Mesothelial cell of epicardium (in vitro differentiated cells): ENCODE results near the gene PNPLA5. TPM values are rescaled to one million over a fixed set of nuclear protein-coding genes. Genes with fewer than 3 reads are reported as not detected.
"Not testable (repeated sequence)": the region's sequence is repeated elsewhere in the genome, so short reads cannot be mapped to it uniquely, and the experiment has no call there.

Source experiments
- DNase-seq, 2 experiments: peaks; one replicate each; pipeline ENCODE4 v3.0.0; 2021; ENCODE audit warnings: low spot score in 2 of 2; ENCODE audit not compliant: unreplicated experiment in 2 of 2
- H3K27ac Mint-ChIP-seq: 2 replicates; pipeline ENCODE4 v1.8.0; 2021; ENCODE audit warnings: mixed read lengths
- H3K27me3 Mint-ChIP-seq: 2 replicates; pipeline ENCODE4 v1.8.0; 2021; ENCODE audit warnings: low read depth, mixed read lengths
- H3K36me3 Mint-ChIP-seq: 2 replicates; pipeline ENCODE4 v1.8.0; 2021; ENCODE audit warnings: mixed read lengths
- H3K4me1 Mint-ChIP-seq: 2 replicates; pipeline ENCODE4 v1.8.0; 2021; ENCODE audit warnings: mixed read lengths
- H3K4me3 Mint-ChIP-seq: 2 replicates; pipeline ENCODE4 v1.8.0; 2021; ENCODE audit warnings: mild to moderate bottlenecking, moderate library complexity, mixed read lengths
- H3K9me3 Mint-ChIP-seq: 2 replicates; pipeline ENCODE4 v1.8.0; 2021; ENCODE audit warnings: mixed read lengths
- total RNA-seq: library from RNA; stranded (reverse); gene quantifications from 3 replicates; pipeline ENCODE4 v1.2.1, GENCODE V29; 2021
- TF ChIP-seq, protein P1 (sequence below): fragments of 200-600 bp; sonication (generic); IDR thresholded peaks from one replicate; pipeline ENCODE4 v1.5.0; 2021; ENCODE audit warnings: antibody characterized with exemption; ENCODE audit not compliant: unreplicated experiment

PNPLA5 gene
- total RNA-seq, 1 donor from 2014 or later: not detected

DNA sequence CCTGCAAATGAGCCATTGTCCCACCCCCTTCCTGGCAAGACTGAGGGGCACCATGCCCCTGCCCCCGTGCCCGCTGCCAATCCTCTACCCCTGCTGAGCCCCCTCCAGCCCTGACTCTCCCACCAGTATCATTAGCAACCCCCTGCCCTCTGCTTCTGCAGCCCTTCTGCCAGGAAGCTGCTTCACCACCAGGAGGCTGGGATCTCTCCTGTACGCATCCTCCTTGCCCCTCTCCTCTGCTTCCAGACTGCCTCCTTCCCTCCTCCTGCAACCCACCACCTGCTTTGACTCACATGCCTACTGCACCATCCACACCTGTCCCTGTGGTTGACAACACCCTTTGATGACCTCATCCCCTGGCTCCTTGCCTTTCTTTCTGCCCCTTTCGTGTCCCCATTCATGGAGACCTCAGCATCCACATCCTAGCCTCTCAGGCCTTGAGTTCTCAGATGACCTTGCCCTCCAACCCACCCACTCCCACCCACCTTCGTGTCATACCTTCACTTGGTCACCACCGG lies 18.4 kb upstream of the PNPLA5 start:
- no peaks in the 10 kb centered on the region for H3K4me1 Mint-ChIP-seq
- no peak overlapping the region for H3K27ac Mint-ChIP-seq
- TF ChIP-seq, protein P1, sequence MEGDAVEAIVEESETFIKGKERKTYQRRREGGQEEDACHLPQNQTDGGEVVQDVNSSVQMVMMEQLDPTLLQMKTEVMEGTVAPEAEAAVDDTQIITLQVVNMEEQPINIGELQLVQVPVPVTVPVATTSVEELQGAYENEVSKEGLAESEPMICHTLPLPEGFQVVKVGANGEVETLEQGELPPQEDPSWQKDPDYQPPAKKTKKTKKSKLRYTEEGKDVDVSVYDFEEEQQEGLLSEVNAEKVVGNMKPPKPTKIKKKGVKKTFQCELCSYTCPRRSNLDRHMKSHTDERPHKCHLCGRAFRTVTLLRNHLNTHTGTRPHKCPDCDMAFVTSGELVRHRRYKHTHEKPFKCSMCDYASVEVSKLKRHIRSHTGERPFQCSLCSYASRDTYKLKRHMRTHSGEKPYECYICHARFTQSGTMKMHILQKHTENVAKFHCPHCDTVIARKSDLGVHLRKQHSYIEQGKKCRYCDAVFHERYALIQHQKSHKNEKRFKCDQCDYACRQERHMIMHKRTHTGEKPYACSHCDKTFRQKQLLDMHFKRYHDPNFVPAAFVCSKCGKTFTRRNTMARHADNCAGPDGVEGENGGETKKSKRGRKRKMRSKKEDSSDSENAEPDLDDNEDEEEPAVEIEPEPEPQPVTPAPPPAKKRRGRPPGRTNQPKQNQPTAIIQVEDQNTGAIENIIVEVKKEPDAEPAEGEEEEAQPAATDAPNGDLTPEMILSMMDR: no peak
- no peak for DNase-seq
- H3K27me3 Mint-ChIP-seq: peaks cover 66% of the 10 kb centered on the region
- no peak overlapping the region for H3K4me3 Mint-ChIP-seq
- peaks cover 3% of the 10 kb centered on the region for H3K9me3 Mint-ChIP-seq
- no peaks in the 10 kb centered on the region for H3K36me3 Mint-ChIP-seq

DNA sequence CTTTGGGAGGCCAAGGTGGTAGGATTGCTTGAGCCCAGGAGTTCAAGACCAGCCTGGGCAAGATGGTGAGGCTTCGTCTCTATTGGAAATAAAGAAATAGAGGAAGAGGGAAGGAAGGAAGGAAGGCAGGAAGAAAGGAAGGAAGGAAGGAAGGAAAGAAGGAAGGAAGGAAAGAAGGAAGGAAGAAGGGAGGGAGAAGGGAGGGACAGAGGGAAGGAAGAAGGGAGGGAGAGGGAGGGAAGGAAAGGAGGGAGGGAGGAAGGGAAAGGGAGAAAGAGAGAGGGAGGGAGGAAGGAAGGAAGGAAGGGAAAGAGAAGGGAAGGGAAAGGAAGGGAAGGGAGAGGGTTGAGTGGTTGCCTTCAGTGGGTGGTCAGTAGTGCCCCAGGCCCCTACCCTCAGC lies 17.9 kb upstream of the PNPLA5 start:
- peaks cover 3% of the 10 kb centered on the region for H3K9me3 Mint-ChIP-seq
- peaks cover 66% of the 10 kb centered on the region for H3K27me3 Mint-ChIP-seq
- no peak overlapping the region for H3K27ac Mint-ChIP-seq

DNA sequence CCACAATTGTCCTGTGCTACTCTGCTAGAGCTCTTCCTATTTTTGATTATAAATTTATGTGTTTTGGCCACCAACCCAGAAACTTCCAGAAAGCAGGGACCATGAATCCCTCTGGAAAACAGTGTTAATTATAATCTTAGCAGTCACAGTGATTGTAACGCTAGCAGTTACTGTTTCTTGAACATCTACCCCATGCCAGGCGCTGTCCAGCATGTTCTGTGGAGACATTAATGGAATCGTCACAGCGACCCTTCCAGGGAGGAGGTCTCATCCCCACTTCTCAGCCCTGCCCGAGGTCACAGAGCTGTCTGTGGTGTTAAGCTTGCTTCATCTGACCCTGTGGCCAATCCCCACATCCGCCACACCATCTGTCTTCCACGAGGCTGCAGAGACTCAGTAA lies 13.9 kb upstream of the PNPLA5 start:
- TF ChIP-seq, protein P1: no peak
- Mint-ChIP-seq H3K4me1 (no peaks in the 10 kb centered on the region), H3K36me3 (no peaks in the 10 kb centered on the region), H3K27me3 (peaks cover 45% of the 10 kb centered on the region), H3K9me3 (no peaks in the 10 kb centered on the region), H3K4me3 (no peak overlapping the region), H3K27ac (no peak overlapping the region)
- no peak for DNase-seq

More for the DNA sequence above, 17.9 kb upstream of the PNPLA5 start:
- Mint-ChIP-seq H3K4me3 (no peak overlapping the region), H3K4me1 (no peaks in the 10 kb centered on the region), H3K36me3 (no peaks in the 10 kb centered on the region)
- DNase-seq: no peak
- TF ChIP-seq, protein P1: no peak

DNA sequence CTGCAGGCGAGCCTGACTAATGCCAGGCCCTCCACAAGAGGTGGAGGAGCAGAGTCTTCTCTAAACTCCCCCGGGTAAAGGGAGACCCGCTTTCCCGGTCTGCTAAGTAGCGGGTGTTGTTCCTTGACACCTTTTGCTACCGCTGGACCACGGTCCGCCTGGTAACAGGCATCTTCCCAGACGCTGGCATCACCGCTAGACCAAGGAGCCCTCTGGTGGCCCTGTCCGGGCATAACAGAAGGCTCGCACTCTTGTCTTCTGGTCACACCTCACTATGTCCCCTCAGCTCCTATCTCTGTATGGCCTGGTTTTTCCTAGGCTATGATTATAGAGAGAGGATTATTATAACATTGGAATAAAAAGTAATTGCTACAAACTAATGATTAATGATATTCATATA lies 12.6 kb upstream of the PNPLA5 start:
- H3K27me3 Mint-ChIP-seq: peaks cover 43% of the 10 kb centered on the region
- H3K4me1 Mint-ChIP-seq, H3K27ac Mint-ChIP-seq, H3K9me3 Mint-ChIP-seq, H3K36me3 Mint-ChIP-seq, DNase-seq, H3K4me3 Mint-ChIP-seq: not testable (repeated sequence)

DNA sequence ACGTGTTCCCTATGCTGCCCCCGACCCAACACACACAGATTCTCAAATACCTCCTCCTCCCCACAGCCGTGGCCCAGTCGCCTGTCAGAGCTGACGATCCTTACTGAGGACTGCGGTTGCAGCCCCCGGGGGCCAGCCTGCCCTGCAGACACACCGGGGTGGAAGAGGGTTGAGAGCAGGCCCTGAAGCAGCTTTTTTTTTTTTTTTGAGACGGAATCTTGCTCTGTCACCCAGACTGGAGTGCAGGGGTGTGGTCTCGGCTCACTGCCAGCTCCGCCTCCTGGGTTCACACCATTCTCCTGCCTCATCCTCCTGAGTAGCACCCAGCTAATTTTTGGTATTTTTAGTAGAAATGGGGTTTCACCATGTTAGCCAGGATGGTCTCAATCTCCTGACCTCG lies 11.2 kb upstream of the PNPLA5 start:
- not testable (repeated sequence) for H3K36me3 Mint-ChIP-seq, H3K27ac Mint-ChIP-seq, DNase-seq, H3K4me1 Mint-ChIP-seq, H3K4me3 Mint-ChIP-seq, H3K9me3 Mint-ChIP-seq
- H3K27me3 Mint-ChIP-seq: peaks cover 36% of the 10 kb centered on the region

DNA sequence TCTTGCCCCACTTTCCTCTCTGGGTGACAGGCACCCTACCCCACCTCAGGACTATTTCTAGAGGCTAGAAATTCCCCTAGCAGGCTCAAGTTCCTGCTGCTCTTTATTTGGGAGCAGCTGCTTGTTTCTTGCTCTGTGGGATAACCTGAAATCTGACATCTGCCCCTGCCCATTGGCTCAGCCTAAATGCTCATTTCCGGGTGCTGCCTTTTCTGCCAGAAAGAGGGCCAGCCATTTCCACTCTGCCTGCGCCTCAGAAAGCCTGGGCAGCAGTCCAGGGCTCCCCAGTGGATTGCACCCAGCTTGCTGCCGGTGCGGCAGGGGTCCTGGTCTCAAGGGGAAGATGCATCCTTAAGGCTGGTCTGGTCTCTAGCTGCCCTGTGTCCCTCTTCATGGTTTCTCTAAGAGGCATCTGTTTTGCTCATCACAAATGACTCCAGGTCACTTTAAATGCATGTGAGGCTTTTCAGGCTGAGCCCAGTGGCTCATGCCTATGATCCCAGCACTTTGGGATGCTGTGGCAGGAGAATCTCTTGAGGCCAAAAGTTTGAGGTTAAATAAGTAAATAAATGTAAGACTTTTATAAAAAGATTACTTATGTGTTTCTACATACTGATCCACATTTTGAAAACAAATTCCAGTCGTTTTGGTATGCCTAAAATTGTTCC lies 10.3 kb upstream of the PNPLA5 start:
- H3K4me1 Mint-ChIP-seq: no peaks in the 10 kb centered on the region
- H3K4me3 Mint-ChIP-seq: no peak overlapping the region
- TF ChIP-seq, protein P1: no peak
- H3K27ac Mint-ChIP-seq: no peak overlapping the region
- no peak for DNase-seq
- H3K9me3 Mint-ChIP-seq: no peaks in the 10 kb centered on the region
- no peaks in the 10 kb centered on the region for H3K36me3 Mint-ChIP-seq
- peaks cover 35% of the 10 kb centered on the region for H3K27me3 Mint-ChIP-seq
